ENCODE measurements around the gene THADA.
"Not testable (repeated sequence)": the region's sequence is repeated elsewhere in the genome, so short reads cannot be mapped to it uniquely, and the experiment has no call there.

- TF ChIP-seq SP1 (CRISPR knock-in tag; conservative IDR thresholded peaks at IDR 0.05); CTCF (IDR thresholded peaks at IDR 0.05); ZNF512 (CRISPR knock-in tag; IDR thresholded peaks at IDR 0.05; ENCODE audit: borderline replicate concordance); HMGXB4 (CRISPR knock-in tag; IDR thresholded peaks at IDR 0.05); IRF1 (CRISPR knock-in tag; IDR thresholded peaks at IDR 0.05); ATF2 (CRISPR knock-in tag; IDR thresholded peaks at IDR 0.05; ENCODE audit: borderline replicate concordance, low read depth); TEAD4 (CRISPR knock-in tag; IDR thresholded peaks at IDR 0.05); ELF4 (CRISPR knock-in tag; IDR thresholded peaks at IDR 0.05; ENCODE audit: low read depth); FOXJ3 (CRISPR knock-in tag; IDR thresholded peaks at IDR 0.05; ENCODE audit: borderline replicate concordance); ESRRA (CRISPR knock-in tag; IDR thresholded peaks at IDR 0.05; ENCODE audit: borderline replicate concordance); TP53 (CRISPR knock-in tag; IDR thresholded peaks at IDR 0.05); SMAD4 (CRISPR knock-in tag; IDR thresholded peaks at IDR 0.05); ARID4B (CRISPR knock-in tag; IDR thresholded peaks at IDR 0.05; ENCODE audit: borderline replicate concordance): not testable (repeated sequence)
Measured at GRCh38 chr2:43396344-43396743, 199.5 kb downstream of the THADA start.
